Measurements from ENCODE around the gene FBXL22.

DNA sequence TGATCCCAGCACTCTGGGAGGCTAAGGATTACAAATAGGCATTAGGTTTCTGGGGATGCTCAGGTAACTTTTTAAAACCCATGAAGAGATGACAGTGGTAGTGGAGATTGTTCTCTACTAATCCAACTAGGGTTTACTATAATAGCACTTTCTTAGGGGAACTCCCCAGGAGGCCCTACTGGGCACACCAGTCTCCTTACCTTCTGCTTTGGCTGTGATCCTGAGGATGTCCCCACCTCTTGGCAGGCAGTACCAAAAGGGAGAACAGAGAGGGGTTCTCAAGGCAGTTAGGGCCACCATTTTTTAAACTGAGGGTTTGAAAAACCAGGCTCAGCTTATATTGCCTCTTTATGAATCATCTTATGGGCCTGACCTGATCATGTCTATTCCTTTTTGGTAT lies 15.0 kb upstream of the FBXL22 start:
- TF ChIP-seq, protein P1, sequence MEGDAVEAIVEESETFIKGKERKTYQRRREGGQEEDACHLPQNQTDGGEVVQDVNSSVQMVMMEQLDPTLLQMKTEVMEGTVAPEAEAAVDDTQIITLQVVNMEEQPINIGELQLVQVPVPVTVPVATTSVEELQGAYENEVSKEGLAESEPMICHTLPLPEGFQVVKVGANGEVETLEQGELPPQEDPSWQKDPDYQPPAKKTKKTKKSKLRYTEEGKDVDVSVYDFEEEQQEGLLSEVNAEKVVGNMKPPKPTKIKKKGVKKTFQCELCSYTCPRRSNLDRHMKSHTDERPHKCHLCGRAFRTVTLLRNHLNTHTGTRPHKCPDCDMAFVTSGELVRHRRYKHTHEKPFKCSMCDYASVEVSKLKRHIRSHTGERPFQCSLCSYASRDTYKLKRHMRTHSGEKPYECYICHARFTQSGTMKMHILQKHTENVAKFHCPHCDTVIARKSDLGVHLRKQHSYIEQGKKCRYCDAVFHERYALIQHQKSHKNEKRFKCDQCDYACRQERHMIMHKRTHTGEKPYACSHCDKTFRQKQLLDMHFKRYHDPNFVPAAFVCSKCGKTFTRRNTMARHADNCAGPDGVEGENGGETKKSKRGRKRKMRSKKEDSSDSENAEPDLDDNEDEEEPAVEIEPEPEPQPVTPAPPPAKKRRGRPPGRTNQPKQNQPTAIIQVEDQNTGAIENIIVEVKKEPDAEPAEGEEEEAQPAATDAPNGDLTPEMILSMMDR (conservative IDR thresholded peaks at IDR 0.05): no peak
- no peak for TF ChIP-seq EZH2 (IDR thresholded peaks at IDR 0.05; ENCODE audit: low read depth)

All from PC-9 (cell line).